ENCODE data around the gene RIPPLY3.

DNA sequence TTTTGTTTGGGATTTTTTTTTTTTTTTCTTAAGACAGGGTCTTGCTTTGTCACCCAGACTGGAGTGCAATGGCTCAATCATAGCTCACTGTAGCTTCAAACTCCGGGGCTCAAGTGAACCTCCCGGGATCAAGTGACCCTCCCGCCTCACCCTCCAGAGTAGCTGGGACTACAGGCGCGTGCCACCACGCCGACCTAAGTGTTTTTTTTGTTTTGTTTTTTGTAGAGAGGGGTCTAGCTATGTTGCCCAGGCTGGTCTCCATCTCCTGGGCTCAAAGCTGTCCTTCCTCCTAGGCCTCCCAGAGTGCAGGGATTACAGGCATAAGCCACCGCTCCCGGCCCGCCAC is 40.8 kb upstream of the RIPPLY3 start:
- TF ChIP-seq YY1 (IDR thresholded peaks at IDR 0.05; ENCODE audit: insufficient read depth, insufficient read length) (no peak), ZNF274 (IDR thresholded peaks at IDR 0.05; ENCODE audit: low read depth, low read length) (no peak)
